ENCODE results near the gene FAM124B.

DNA sequence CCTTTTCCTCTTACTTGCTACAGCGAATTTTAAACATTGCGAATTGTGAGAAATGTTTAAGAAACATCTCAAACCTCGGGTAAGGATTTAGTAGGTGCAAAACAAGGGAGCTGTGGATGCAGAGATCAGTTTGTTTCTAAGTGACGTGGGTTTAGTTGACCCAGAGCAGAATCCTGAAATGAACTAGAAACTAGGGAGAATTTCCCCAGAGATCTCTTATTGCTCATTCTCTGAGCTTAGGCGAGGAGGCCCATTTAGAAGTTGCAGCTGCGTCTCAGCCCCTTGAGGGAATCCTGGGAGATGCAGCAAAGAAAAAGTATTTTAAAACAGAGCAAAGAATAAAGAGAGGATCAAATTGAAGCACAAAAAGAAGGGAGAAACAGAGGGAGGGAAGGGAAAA lies 29.3 kb downstream of the FAM124B start:
- TF ChIP-seq CTCF (IDR thresholded peaks at IDR 0.05; ENCODE audit: low read length) (no peak), EZH2 (IDR thresholded peaks at IDR 0.05; ENCODE audit: borderline replicate concordance, low read length) (no peak)

Measured in OCI-LY1 (cell line).